ENCODE data around the gene PIP5K1B. TPM values are rescaled to one million over a fixed set of nuclear protein-coding genes. Genes with fewer than 3 reads are reported as not detected.

The PIP5K1B gene
- total RNA-seq, 1 experiment from 2014 or later = not detected

DNA sequence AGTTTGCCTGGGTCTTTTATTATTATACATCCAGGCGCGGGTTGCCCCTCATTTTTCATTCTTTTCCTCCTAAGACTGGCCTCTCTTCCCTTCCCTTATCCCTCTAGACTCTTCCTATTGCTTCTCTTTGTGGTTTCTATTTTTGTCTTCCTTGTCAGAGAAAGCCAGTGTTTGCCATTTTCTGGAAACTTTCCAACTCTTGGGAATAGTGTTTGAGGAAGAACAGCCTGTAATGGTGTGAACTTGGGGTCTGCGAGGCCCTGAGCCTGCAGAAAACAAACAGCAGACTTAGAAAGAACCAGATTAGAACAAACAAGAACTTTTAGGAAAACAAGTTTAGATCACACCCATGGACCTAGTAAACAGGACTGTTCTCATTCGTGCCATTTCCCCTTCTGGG lies 293.3 kb downstream of the PIP5K1B start:
- in situ Hi-C loops (cut with HindIII; ENCODE audit: low pct_unique_long_range_greater_than_20kb, low sequenced_read_pairs) (no loop called here), intact Hi-C loops (cut with micrococcal nuclease; ENCODE audit: unreplicated experiment) (no loop called here)
- H3K27ac ChIP-seq (ENCODE audit: low read length) = no peak overlapping the region
- DNase-seq (ENCODE audit: low read depth, low spot score) (no peak), ATAC-seq (no peak)
- H3K36me3 ChIP-seq (ENCODE audit: control insufficient read depth, insufficient read depth, low read length) = no peaks in the 10 kb centered on the region
- H3K9me3 ChIP-seq (ENCODE audit: control insufficient read depth, insufficient read depth, low read depth, low read length) = no peaks in the 10 kb centered on the region
- H3K27me3 ChIP-seq (ENCODE audit: control insufficient read depth, insufficient read depth, low read length) = no peaks in the 10 kb centered on the region
- ChIA-PET POLR2A (no interaction called here), CTCF (no interaction called here)
- H3K4me1 ChIP-seq (ENCODE audit: control insufficient read depth, insufficient read depth, low read length) = no peaks in the 10 kb centered on the region
- no peak overlapping the region for H3K4me3 ChIP-seq (ENCODE audit: low read depth in 2 of 2, low read length in 2 of 2)
- no TSS peak for BruUV-seq (replicated peaks)
- no peak for TF ChIP-seq TCF7L2 (IDR thresholded peaks at IDR 0.05; ENCODE audit: low read depth, low read length)
- TF ChIP-seq, protein P1, sequence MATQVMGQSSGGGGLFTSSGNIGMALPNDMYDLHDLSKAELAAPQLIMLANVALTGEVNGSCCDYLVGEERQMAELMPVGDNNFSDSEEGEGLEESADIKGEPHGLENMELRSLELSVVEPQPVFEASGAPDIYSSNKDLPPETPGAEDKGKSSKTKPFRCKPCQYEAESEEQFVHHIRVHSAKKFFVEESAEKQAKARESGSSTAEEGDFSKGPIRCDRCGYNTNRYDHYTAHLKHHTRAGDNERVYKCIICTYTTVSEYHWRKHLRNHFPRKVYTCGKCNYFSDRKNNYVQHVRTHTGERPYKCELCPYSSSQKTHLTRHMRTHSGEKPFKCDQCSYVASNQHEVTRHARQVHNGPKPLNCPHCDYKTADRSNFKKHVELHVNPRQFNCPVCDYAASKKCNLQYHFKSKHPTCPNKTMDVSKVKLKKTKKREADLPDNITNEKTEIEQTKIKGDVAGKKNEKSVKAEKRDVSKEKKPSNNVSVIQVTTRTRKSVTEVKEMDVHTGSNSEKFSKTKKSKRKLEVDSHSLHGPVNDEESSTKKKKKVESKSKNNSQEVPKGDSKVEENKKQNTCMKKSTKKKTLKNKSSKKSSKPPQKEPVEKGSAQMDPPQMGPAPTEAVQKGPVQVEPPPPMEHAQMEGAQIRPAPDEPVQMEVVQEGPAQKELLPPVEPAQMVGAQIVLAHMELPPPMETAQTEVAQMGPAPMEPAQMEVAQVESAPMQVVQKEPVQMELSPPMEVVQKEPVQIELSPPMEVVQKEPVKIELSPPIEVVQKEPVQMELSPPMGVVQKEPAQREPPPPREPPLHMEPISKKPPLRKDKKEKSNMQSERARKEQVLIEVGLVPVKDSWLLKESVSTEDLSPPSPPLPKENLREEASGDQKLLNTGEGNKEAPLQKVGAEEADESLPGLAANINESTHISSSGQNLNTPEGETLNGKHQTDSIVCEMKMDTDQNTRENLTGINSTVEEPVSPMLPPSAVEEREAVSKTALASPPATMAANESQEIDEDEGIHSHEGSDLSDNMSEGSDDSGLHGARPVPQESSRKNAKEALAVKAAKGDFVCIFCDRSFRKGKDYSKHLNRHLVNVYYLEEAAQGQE (IDR thresholded peaks at IDR 0.05; ENCODE audit: insufficient read depth in 1 of 2, low read depth in 2 of 2, low read length in 1 of 2) = no peak
- no peak for TF ChIP-seq CTCF (IDR thresholded peaks at IDR 0.05)
- TF ChIP-seq SIN3A (IDR thresholded peaks at IDR 0.05; ENCODE audit: borderline replicate concordance, insufficient read depth, low read depth, low read length) = no peak
- no peak for TF ChIP-seq POLR2AphosphoS5 (IDR thresholded peaks at IDR 0.05; ENCODE audit: low read depth, low read length)

GRCh38 chr9:68998812-68999211 lies 293.8 kb downstream of the PIP5K1B start:
- H3K36me3 ChIP-seq (ENCODE audit: control insufficient read depth, insufficient read depth, low read length) = no peaks in the 10 kb centered on the region
- intact Hi-C loops (cut with micrococcal nuclease; ENCODE audit: unreplicated experiment) = loop anchor here (1.0 kb wide), 1 partner anchor 415 kb away; no protein-coding TSS in a partner anchor
- BruUV-seq (replicated peaks) = no TSS peak
- no peak for ATAC-seq
- H3K27me3 ChIP-seq (ENCODE audit: control insufficient read depth, insufficient read depth, low read length) = no peaks in the 10 kb centered on the region
- H3K27ac ChIP-seq (ENCODE audit: low read length) = no peak overlapping the region
- POLR2A ChIA-PET = no interaction called here
- H3K4me1 ChIP-seq (ENCODE audit: control insufficient read depth, insufficient read depth, low read length) = no peaks in the 10 kb centered on the region
- DNase-seq (ENCODE audit: low read depth, low spot score) = no peak
- no peaks in the 10 kb centered on the region for H3K9me3 ChIP-seq (ENCODE audit: control insufficient read depth, insufficient read depth, low read depth, low read length)
- in situ Hi-C loops (cut with HindIII; ENCODE audit: low pct_unique_long_range_greater_than_20kb, low sequenced_read_pairs) = no loop called here
- TF ChIP-seq POLR2AphosphoS5 (IDR thresholded peaks at IDR 0.05; ENCODE audit: low read depth, low read length) (no peak), TCF7L2 (IDR thresholded peaks at IDR 0.05; ENCODE audit: low read depth, low read length) (no peak), SIN3A (IDR thresholded peaks at IDR 0.05; ENCODE audit: borderline replicate concordance, insufficient read depth, low read depth, low read length) (no peak)
- TF ChIP-seq, protein P1 (IDR thresholded peaks at IDR 0.05; ENCODE audit: insufficient read depth in 1 of 2, low read depth in 2 of 2, low read length in 1 of 2) = no peak
- H3K4me3 ChIP-seq (ENCODE audit: low read depth in 2 of 2, low read length in 2 of 2) = no peak overlapping the region
- CTCF ChIA-PET = no interaction called here
